ENCODE measurements around the gene ZNF267. TPM values are rescaled to one million over a fixed set of nuclear protein-coding genes. Genes with fewer than 3 reads are reported as not detected.
"Not testable (repeated sequence)": the region's sequence is repeated elsewhere in the genome, so short reads cannot be mapped to it uniquely, and the experiment has no call there.

ZNF267 gene
- total and polyA plus RNA-seq, 2 of the 8 experiments (the other 6 are each of a cell fraction or from before 2014, with no cell fraction given): 5.5 to 28.3 TPM

- CTCF ChIA-PET (ENCODE audit: partially characterized antibody): interaction anchor here (0.9 kb wide), 1 partner anchor 449 kb away, joined by 4 read pairs; no protein-coding TSS in a partner anchor
- H3K9ac ChIP-seq (replicated peaks in 1 of 4; ENCODE audit: extremely low read depth in 1 of 4, low read depth in 3 of 4, low read length in 3 of 4); POLR2A ChIA-PET (ENCODE audit: partially characterized antibody); H2BK5ac ChIP-seq (ENCODE audit: low read depth, low read length); H3K14ac ChIP-seq (ENCODE audit: insufficient read length); DNase-seq (ENCODE audit: low read depth in 1 of 2, low spot score in 2 of 2); H2BK12ac ChIP-seq (ENCODE audit: low read depth, low read length); H4K5ac ChIP-seq (ENCODE audit: insufficient read length, low read depth, low read length); H3K36me3 ChIP-seq (ENCODE audit: control insufficient read depth in 2 of 4, insufficient read depth in 4 of 4, low read length in 3 of 4); H3K4me2 ChIP-seq (ENCODE audit: insufficient read depth in 1 of 2, low read depth in 2 of 2, low read length in 2 of 2); H4K20me1 ChIP-seq (replicated peaks in 1 of 2; ENCODE audit: control insufficient read depth in 1 of 2, insufficient read depth in 2 of 2, low read length in 2 of 2); H2AFZ ChIP-seq (ENCODE audit: low read length); H3K4ac ChIP-seq (replicated peaks; ENCODE audit: insufficient read length, low read depth, low read length); H3K4me3 ChIP-seq (ENCODE audit: extremely low read depth in 1 of 4, insufficient read depth in 2 of 4, low read depth in 3 of 4, low read length in 4 of 4); FAIRE-seq; H3K23me2 ChIP-seq (ENCODE audit: low read depth, low read length); H4K91ac ChIP-seq (replicated peaks; ENCODE audit: insufficient read length, low read length); H3K23ac ChIP-seq (ENCODE audit: insufficient read length); H2BK120ac ChIP-seq (replicated peaks; ENCODE audit: low read depth, low read length); H2AK5ac ChIP-seq (ENCODE audit: low read depth, low read length); H3K4me1 ChIP-seq (replicated peaks in 1 of 4; ENCODE audit: control insufficient read depth in 3 of 4, insufficient read depth in 4 of 4, low read length in 3 of 4); H2BK15ac ChIP-seq (ENCODE audit: low read length); H3K27ac ChIP-seq (ENCODE audit: low read depth, low read length); H4K8ac ChIP-seq (ENCODE audit: extremely low read depth, insufficient read depth, low read length); H2BK20ac ChIP-seq (ENCODE audit: low read length); H3K56ac ChIP-seq (replicated peaks; ENCODE audit: insufficient read length, low read depth, low read length); H3K27me3 ChIP-seq (replicated peaks in 1 of 4; ENCODE audit: control insufficient read depth in 3 of 4, extremely low read depth in 1 of 4, insufficient read depth in 3 of 4, low read length in 3 of 4); H3K18ac ChIP-seq (ENCODE audit: extremely low read depth, low read length); H3K79me1 ChIP-seq (ENCODE audit: low read depth, low read length): not testable (repeated sequence)
- Histone ChIP-seq H3K9me3 (ENCODE audit: insufficient read depth in 2 of 2, low read depth in 1 of 2, low read length in 1 of 2) (peaks cover 25 to 30% of the 10 kb centered on the region in 2 experiments; a peak in 3 of 4 replicates), H3K79me2 (ENCODE audit: control insufficient read depth in 1 of 2, insufficient read depth in 2 of 2, low read length in 2 of 2) (peaks cover 0 to 25% of the 10 kb centered on the region in 2 experiments; a peak in 2 of 4 replicates)
- 94% methylated on average over 2 of the region's 3 CpGs; no CpG with 5 or more reads in 1 of the 2 experiments for WGBS, 2 experiments (ENCODE audit: extremely low coverage in 1 of 2, insufficient coverage in 1 of 2, insufficient read length in 1 of 2, insufficient replicate concordance in 2 of 2, low coverage in 1 of 2, low lambda C conversion rate in 2 of 2, missing lambda C conversion rate in 1 of 2)
Observed at GRCh38 chr16:31904571-31904970, 31.0 kb downstream of the ZNF267 start.
